AG09309 (cell line): Measurements from ENCODE around the gene ZNF385A.

Source experiments
- DNase-seq: peaks from one replicate; pipeline ENCODE4 v3.0.0-alpha.2; 2010; ENCODE audit warnings: low read depth
- H3K4me3 ChIP-seq: 2 replicates; pipeline ENCODE4 v1.5.1; 2011; ENCODE audit warnings: mild to moderate bottlenecking, low read depth, low read length, moderate library complexity; ENCODE audit not compliant: control insufficient read depth
- TF ChIP-seq, protein P1 (sequence below): IDR thresholded peaks from 2 replicates; pipeline ENCODE4 v1.5.1; 2011; ENCODE audit warnings: mild to moderate bottlenecking, low read depth, low read length, inconsistent platforms; ENCODE audit not compliant: insufficient read depth, control insufficient read depth; ENCODE audit errors: missing control alignments

The ZNF385A gene

DNA sequence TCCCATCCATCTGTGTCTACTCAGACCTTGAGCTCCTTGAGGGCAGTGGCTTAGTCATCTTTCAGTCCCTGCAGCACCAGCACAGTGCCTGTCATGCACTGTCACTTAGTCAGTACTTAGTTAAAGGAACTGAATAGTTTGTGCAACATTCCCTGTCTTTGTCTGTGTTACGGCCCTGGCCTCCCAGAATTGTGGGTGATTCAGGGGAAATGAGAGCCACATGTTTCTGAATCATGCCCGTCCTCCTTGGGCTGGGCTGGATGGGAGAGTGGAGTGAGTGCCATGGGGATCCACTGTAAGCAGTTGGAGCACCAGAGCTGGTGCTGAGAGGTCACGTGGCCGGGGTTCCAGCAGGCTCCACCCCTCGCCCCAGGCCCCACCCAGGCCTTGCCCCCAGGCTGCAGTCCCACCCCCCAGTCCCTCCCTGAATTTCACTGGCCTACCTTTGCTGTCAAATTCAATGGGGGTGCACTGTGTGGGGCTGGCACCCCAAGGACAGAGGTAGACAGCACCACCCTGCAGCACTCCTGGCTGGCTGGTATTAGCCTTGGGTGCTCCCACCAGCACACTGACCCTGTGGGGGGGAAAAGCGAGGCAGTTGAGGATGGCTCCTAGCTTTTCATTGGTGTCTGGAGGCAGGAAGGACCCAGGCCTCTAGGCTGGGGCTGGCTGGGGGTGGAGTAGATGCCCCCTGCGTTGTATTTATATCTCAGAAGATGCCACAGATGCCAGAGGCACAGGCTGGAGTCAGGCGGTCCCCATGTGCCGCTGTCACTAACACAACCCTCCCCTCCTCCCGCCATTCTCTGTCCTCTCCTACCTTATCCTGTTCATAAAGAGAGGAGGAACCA is 27.1 kb upstream of the ZNF385A start:
- peak; percentile 94 for DNase-seq
- H3K4me3 ChIP-seq, result no peak overlapping the region
- TF ChIP-seq, protein P1, sequence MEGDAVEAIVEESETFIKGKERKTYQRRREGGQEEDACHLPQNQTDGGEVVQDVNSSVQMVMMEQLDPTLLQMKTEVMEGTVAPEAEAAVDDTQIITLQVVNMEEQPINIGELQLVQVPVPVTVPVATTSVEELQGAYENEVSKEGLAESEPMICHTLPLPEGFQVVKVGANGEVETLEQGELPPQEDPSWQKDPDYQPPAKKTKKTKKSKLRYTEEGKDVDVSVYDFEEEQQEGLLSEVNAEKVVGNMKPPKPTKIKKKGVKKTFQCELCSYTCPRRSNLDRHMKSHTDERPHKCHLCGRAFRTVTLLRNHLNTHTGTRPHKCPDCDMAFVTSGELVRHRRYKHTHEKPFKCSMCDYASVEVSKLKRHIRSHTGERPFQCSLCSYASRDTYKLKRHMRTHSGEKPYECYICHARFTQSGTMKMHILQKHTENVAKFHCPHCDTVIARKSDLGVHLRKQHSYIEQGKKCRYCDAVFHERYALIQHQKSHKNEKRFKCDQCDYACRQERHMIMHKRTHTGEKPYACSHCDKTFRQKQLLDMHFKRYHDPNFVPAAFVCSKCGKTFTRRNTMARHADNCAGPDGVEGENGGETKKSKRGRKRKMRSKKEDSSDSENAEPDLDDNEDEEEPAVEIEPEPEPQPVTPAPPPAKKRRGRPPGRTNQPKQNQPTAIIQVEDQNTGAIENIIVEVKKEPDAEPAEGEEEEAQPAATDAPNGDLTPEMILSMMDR, result no peak

DNA sequence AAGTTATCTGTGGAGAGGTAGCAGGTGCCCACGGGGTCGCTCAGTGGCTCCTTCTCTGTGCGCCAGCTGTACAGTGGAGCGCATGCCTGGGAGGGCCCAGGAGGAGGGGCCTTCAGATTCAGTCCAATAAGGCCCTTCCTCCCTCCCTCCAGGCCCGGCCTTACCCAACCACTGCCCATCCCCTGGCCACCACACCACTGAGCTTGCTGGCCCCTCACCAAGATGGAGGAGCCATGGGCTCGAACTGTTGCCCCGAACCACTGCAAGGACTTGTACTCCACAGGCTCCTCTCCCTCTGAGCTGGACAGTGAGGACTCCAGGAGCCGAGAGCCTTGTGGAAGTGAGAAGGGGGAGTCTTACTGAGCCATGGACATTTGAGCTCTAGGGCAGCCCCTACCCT is 24.7 kb upstream of the ZNF385A start:
- H3K4me3 ChIP-seq, result no peak overlapping the region
- no peak for DNase-seq
- TF ChIP-seq, protein P1, result no peak

DNA sequence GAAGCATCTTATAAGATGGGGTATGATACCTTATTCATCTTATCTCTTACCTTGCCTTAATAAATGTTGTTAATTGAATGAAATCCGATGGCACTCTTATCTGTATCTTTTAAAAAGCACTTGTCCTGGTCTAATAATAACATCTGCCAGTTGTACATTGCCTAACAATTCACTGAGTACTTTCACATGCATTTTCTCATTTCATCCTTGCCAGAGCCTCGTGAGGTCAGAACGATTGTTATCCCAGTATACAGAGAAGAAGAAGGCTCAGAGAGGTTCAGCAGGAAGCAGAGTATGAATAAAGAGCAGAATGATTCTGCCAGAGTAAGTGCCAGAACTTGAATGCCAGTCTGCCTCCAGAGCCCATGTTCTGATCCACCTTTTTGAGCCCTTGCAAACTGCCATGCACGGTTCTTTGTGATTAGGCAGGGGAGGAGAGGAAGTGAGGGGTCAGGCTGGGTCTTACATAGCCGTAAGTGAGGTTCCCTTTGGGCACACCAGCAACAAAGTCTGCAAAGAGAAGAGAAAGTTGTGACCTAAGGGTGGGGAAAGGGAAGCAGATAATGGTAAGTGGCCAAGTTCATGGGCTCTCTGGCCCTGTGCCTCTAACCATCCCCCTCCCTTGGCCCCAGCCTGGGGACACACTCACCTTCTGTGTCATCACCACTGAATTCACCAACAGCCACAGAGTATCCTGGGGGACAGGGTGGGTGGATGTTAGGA is 22.8 kb upstream of the ZNF385A start:
- DNase-seq, result no peak
- no peak overlapping the region for H3K4me3 ChIP-seq
- TF ChIP-seq, protein P1, result no peak

DNA sequence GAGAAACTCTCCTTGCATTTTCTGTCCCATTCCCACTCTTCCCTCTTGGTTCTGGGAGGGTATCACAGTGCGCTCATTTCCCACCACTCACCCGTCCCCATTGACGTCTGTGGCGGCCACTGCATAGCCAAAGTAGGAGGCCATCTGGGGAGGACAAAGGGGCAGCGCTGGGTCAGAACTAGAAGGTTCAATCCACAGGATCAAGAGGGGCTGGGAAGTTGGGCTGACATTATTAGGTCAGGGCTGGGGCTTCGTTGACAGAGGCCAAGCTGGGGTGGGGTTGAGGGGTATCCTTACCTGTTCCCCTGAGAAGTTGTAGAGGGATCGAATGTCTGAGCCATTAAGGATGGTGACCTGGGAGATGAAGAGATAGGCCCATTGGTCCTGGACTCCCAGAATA is 21.0 kb upstream of the ZNF385A start:
- TF ChIP-seq, protein P1, result no peak
- DNase-seq, result no peak
- H3K4me3 ChIP-seq, result no peak overlapping the region

DNA sequence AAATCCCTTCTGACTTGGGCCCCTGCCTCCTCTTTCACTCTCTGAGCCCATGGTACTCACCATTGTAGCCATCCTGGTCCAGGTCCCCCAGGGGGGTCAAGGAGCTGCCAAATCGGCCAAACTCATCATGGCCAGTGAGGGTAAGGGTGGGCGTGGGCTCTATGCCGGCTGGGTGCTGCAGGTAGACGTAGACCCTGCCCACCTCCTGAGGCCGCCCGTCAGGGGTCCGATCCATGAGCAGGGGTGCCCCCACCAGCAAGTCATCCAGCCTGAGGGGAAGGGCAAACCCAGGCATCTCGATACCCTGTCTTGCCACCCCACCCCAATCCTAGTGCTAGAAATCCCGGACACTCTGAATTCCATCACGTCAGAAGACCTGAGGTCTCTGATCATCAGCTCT is 20.6 kb upstream of the ZNF385A start:
- TF ChIP-seq, protein P1, result no peak
- DNase-seq, result no peak

DNA sequence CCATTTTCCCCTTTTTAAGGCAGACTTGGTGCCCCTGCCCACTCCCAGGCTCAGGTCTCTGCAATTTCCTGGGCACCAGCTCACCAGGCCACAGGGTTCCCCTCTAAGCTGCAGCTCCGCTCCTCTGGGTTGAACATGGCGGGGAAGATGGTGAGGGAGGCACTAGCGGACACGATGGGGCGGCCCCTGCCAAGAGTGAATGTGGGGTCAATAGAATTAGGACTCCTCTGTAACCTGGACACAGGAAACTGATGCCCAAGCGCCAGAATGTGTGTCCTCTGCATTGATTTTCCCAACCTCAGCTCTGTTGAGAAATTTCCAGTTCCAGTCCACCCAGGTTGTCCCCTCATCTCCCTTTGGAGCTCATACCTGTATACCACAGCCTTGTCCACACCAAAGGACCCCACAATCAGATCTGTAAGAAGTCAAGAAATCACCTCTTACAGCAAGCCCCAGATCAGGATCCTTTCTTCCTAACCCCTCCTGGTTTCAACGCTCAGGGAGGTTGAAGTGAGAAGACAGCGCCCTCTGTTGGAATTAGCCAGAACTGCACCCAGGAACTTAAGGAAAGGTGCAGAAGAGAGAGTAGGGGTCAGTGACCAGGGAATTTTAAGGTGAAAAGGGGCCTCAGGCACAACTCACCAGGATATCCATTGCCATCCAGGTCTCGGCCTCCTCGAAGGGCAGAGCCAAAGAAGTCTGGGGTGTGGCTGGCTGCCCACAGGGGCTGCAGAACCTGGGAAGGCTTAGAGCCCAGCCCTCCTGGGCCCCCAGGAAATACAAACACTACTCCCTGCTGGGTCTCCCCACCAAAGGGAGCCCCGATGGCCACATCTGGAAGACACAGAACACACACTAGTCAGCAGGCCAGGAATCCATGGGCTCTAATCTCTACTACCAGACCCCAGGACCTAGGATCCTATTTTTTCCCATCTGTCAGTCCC is 19.8 kb upstream of the ZNF385A start:
- DNase-seq, result no peak

More for the DNA sequence above, 20.6 kb upstream of the ZNF385A start:
- no peak overlapping the region for H3K4me3 ChIP-seq

More for the DNA sequence above, 19.8 kb upstream of the ZNF385A start:
- TF ChIP-seq, protein P1, result peak; percentile 88
- no peak overlapping the region for H3K4me3 ChIP-seq
